Endothelial cell of coronary artery (primary cell): ENCODE measurements around the gene KIF18B. TPM values are rescaled to one million over a fixed set of nuclear protein-coding genes. Genes with fewer than 3 reads are reported as not detected.

Experiments
- total RNA-seq: library from RNA; depleted of rRNA; stranded (reverse); fragments of >200 nt; gene quantifications from 2 replicates; pipeline ENCODE4 v1.2.3, GENCODE V29; 2014

The KIF18B gene
- 1.7 and 3.1 TPM in 2 replicates for total RNA-seq

GRCh38 chr17:44947461-44948314 lies at the start of gene KIF18B:
TSS of gene KIF18B (minus strand) at chr17:44947773. CDS start at chr17:44936344, 11,429 bp downstream.

GRCh38 chr17:44968225-44969143 lies 20.9 kb upstream of the KIF18B start, which contains the start of gene C1QL1:
TSS of gene C1QL1 (minus strand) at chr17:44968303. CDS start at chr17:44968048, 255 bp downstream.

GRCh38 chr17:44915321-44915726 lies 32.2 kb downstream of the KIF18B start, which contains the start of gene GFAP:
TSS of gene GFAP (minus strand) at chr17:44915500. CDS start at chr17:44915486, 14 bp downstream.

GRCh38 chr17:44899074-44899782 lies 48.3 kb downstream of the KIF18B start, which contains the start of gene EFTUD2:
TSS of gene EFTUD2 (minus strand) at chr17:44899445. CDS start at chr17:44894521, 4,924 bp downstream.

Other genes with a start within 250 kb of the KIF18B start
- 3.3 and 4.3 TPM in 2 replicates for gene DBF4B, start 239.1 kb downstream of the KIF18B start, total RNA-seq
- 0.19 and 0.36 TPM in 2 replicates for gene ADAM11, start 188.8 kb downstream of the KIF18B start, total RNA-seq
- 7.0 and 7.8 TPM in 2 replicates for gene GJC1, start 117.5 kb downstream of the KIF18B start, total RNA-seq
- gene HIGD1B, start 99.9 kb downstream of the KIF18B start, total RNA-seq = not detected in 2 replicates
- gene EFTUD2, start 48.3 kb downstream of the KIF18B start, total RNA-seq = 176 and 188 TPM in 2 replicates
- gene GFAP, start 32.3 kb downstream of the KIF18B start, total RNA-seq = 0.38 and 0.54 TPM in 2 replicates
- gene C1QL1, start 20.5 kb upstream of the KIF18B start, total RNA-seq = 0.09 TPM in 1 of 2 replicates, not detected in the other
- 26.7 and 27.0 TPM in 2 replicates for gene DCAKD, start 103.9 kb upstream of the KIF18B start, total RNA-seq
- 58.7 and 58.9 TPM in 2 replicates for gene NMT1, start 113.5 kb upstream of the KIF18B start, total RNA-seq
- 8.5 and 15.6 TPM in 2 replicates for gene PLCD3, start 184.7 kb upstream of the KIF18B start, total RNA-seq
- gene ACBD4, start 187.9 kb upstream of the KIF18B start, total RNA-seq = 3.2 and 5.1 TPM in 2 replicates
- 8.1 and 8.2 TPM in 2 replicates for gene HEXIM1, start 200.7 kb upstream of the KIF18B start, total RNA-seq
- gene HEXIM2, start 214.1 kb upstream of the KIF18B start, total RNA-seq = 2.7 and 4.0 TPM in 2 replicates